HG03039 (cell line): ENCODE results near the gene RNGTT.
A peak's percentile ranks its signal among the peaks of the same experiment; 100 is the strongest.
"Not testable (repeated sequence)": the region's sequence is repeated elsewhere in the genome, so short reads cannot be mapped to it uniquely, and the experiment has no call there.

Source experiments
- ATAC-seq: cut with Tn5 transposase; IDR thresholded peaks from one replicate; pipeline ENCODE4 v1.9.1; 2021; ENCODE audit warnings: mild to moderate bottlenecking, moderate library complexity; ENCODE audit not compliant: unreplicated experiment

The RNGTT gene

DNA sequence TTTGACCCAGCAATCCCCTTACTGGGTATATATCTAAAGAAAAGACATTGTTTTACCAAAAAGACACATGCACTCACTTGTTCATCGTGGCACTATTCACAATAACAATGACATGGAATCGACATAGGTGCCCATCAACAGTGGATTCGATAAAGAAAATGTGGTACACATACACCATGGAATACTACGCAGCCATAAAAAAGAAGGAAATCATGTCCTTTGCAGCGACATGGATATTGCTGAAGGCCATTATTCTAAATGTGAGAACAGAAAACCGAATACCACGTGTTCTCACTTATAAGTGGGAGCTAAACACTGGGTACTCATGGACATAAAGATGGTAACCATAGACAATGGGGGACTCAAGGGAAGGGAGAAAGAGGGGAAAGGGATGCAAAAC lies 222.3 kb downstream of the RNGTT start:
- ATAC-seq: no peak

DNA sequence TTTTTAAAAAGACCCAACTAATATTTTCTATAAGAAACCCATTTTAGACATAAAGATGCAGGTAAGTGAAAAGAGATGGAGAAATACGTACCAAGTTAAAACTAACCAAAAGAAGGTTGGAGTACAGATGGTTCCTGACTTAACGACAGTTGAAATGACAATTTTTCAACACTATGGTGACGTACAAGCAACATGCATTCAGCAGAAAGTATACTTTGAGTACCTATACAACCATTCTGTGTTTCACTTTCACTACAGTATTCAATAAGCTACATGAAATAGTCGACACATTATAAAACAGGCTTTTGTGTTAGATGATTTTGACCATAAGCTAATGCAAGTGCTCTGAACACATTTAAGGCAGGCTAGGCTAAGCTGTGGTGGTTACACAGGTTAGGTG lies 228.9 kb downstream of the RNGTT start:
- ATAC-seq: no peak

DNA sequence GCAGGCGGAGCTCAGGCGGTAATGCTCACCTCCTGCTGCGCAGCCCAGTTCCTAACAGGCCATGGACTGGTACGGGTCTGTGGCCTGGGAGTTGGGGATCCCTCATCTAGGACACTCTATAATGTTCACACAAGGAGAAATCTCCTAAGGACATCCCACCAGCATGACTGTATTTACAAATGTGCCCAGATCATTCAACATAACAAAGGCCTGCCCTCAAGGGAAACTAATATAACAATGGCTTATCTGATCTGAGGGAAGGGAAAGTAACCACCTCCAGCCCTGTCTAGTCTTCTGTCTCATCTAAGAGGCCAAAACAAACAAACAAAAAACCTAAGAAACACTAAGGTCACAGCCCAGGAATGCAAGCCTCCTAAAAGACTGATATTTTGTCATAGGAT lies 232.8 kb downstream of the RNGTT start:
- ATAC-seq: no peak

DNA sequence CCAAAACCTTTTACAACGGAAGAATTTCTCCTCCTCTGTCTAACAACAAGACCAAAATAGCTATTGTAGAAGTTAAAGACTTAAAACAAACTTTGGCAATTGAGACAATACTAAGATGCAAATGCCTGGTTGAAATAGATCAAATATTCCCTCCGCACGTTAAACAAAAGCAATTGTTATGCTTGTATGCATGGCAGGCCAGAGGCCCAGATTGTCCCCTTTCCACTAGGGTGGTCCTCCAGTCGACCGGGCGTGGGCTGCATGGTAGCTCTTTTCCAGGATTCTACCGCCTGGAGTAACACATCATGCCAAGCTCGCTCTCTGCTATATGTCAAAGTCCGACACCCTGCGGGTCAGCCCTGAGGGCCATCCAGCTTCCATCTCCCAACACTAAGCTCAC lies 234.7 kb downstream of the RNGTT start:
- no peak for ATAC-seq

DNA sequence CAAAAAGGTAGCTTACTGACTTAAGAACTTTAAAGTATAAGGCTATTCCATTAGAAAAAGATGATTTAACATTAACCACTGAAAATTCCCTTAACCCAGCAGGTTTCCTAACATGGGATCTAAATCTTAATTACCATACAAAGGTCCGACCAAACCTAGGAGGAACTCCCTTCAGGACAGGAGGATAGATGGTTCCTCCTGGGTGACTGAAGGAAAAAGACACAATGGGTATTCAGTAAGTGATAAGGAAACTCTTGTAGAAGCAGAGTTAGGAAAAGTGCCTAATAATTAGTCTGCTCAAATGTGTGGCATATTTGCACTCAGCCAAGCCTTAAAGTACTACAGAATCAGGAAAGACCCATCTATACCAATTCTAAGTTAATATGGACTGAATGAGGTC lies 237.0 kb downstream of the RNGTT start:
- ATAC-seq: not testable (repeated sequence)

DNA sequence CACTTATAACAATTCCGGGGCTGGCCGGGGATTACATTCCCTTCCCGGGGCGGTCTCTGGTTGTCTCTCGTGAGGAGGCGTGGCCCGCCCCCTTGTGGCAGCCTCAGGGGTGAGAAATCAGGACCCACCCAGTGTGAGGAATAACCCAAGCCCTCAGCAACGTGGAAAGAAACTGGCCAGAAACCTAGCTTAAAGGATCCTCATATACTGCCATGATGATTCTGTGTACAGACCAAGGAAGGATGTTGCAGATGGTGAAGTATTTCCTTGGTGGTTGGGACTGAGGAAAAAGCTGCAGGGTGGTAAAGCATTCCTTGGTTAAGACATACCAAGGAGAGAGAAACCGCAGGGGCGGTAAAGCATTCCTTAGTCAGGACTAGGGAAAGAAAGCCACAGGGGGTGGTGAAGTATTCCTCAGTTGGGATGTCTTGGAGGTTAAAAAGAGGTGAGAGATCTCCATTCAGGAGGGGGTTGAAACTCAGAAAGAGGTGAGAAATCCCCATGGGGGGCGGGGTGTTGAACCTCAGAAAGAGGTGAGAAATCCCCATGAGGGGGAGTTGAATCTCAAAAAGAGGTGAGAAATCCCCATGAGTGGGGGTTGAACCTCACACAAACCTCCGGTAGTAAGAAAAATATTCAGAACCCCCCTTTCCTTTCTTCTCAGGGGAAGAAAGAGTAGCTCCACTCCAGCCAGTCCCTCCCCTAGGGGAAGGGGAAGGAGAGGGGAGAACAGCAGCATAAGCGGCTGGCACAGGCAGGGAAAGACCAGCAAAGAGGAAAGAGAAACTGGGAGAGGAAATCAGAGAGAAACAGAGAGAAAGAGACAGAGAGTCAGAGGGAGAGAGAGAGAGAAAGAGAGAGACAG lies 238.1 kb downstream of the RNGTT start:
- no peak for ATAC-seq

DNA sequence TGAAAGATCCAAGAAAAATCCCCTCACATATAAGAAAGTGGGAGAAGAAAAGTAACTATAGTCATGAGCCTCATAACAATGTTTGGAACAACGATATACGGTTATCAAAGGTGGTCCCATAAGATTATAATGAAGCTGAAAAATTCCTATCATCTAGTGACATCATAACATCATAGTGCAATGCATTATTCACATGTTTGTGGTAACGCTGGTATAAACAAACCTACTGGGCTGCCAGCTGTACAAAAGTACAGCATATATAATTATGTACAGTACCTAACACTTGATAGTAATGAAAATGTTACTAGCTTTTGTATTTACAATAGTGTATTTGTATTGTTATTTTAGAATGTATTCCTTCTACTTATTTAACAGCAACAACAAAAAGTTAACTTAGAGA lies 240.7 kb downstream of the RNGTT start:
- no peak for ATAC-seq

DNA sequence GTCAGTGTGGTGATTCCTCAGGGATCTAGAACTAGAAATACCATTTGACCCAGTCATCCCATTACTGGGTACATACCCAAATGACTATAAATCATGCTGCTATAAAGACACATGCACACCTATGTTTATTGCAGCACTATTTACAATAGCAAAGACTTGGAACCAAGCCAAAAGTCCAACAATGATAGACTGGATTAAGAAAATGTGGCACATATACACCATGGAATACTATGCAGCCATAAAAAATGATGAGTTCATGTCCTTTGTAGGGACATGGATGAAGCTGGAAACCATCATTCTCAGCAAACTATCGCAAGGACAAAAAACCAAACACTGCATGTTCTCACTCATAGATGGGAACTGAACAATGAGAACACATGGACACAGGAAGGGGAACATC lies 247.0 kb downstream of the RNGTT start:
- ATAC-seq: not testable (repeated sequence)

DNA sequence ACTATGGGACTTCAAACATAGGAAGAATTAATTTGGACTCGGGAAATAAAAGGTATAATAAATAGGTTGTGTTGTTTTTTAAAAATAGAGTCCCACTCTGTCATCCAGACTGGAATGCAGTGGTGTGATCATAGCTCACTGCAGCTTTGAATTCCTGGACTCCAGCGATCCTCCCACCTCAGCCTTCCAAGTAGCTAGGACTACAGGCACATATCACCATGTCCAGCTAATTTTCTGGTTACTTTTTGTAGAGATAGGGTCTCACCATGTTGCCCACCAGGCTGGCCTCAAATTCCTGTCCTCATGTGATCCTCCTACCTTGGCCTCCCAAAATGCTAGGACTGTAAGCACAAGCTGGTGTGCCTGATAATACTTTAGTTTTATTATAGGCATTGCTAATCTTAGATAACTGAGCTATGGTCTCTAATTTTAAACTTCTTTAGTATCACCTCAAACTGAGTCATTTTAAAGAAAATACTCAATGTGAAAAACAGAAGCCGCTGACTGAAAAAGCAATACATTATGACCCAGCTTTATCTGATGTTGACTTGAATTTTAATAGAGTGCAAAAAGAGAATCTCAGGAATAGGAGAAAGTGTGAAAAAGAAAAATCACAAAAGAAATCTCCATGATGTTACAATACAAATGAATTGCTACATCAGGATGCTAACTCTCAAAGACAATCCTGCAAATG lies 251.0 kb downstream of the RNGTT start:
- ATAC-seq: no peak

DNA sequence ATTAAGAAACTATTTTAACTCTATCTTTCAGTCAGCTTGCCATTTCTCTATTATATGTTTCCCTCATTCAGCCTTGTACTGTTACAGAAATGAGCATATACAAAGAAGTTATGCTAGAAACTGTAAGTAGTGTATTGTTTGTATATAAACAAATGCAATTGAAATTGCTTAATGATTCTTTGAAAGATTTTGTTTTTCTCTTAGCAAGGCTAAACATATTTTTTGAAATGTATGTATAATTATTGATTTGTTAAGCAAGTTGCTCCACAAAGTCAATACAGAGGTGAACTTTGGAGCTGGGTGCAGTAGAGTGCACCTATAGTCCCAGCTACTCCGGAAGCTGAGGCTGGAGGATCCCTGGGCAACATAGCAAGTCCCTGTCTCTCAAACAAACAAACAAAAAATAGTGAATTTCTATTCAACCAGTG lies 253.6 kb downstream of the RNGTT start:
- no peak for ATAC-seq

DNA sequence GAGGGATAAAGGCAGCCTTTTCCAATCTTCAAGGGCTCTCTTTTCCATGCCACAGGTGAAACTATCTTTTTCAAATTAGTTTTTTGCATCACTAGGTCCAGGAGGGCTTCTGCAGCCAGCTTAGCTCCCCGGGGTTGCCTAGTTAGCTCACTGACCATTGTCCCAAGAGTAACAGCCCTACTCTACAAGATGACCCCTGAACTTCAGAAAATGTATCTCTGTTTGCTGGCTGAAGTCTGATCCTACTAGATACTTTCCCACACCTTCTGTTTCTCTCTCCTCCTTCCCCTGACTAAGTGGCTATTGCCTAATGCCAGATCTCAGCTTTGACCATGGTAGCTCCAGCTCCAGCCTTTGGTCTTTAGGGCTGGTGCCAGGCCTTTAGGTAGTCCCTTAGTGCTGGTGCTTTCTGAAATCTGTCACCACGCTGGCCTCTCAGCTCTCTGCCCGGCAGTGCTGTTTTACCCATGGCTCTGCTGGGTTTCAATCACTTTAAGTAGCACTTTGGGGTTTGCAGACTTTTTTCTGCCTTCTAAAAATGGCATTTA lies 255.1 kb downstream of the RNGTT start:
- no peak for ATAC-seq

DNA sequence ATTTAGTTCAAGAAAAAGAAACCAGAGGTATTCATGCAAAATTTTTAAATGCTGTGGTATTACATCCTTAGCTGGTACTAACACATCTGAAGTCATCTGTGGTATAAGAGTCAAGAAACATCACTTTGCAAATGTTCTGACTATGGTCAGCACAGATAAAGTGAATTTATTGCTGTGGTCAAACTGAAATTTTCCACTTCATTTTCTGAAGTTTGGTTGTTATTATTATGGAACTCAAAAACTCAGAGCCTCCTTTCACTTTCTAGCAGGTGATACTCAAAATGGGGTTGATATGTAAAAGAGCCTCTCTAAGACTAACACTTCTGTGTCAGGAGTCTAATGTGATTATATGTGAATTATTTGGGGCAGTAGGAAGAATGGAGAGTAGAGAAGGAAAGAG lies 257.8 kb downstream of the RNGTT start:
- peak; percentile 83 for ATAC-seq

DNA sequence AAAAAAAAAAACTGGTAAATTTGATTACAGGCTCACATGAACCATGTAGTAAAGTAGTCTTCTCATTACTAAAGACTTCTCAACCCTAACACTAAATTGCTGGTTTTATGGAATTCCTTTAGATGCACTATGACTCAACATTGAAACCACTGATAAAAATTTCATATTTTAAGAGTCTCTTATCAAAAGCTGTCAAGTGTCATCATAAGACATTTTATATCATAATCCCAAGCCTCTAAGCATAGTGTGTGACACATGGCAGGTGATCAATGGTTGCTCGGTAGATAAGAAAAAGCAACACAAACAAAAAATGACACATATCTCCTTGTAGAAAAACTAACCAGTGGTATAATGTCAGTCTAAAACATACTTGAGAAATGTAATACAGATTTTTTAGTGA lies 258.4 kb downstream of the RNGTT start:
- no peak for ATAC-seq

DNA sequence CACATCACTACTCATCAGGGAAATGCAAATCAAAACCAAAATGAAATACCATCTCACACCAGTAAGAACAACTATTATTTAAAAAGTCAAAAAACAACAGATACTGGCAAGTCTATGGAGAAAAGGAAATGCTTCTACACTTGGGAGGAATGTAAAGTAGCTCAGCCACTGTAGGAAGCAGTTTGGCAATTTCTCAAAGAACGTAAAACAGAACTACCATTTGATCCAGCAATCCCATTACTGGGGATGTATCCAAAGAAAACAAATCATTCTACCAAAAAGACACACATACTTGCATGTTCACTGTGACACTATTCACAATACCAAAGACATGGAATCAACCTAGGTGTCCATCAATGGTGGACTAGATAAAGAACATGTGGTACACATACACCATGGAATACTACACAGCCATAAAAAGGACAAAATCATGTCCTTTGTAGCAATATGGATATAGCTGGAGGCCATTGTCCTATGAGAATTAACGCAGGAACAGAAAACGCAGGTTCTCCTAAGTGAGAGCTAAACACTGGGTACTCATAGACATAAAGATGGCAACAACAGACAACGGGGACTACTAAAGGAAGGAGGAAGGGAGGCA lies 260.4 kb downstream of the RNGTT start:
- ATAC-seq: no peak

DNA sequence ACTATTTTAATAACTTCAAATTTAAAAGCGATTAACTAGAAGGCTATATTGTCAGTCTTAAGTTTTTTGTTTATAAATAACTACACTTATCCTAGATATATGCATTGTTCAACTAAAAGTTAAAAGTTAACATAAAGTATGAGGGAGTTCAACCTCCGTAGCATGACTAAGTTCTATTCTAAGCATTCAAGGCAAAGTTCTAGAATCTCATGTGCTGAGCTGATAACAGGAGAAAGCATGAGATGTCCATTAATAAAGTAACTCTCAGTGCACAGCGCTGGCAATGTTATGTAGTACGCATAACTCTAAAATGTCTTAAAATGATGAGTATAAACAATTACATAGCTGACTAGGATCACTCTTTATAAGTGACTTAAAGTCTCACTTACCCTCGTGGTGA lies 264.8 kb downstream of the RNGTT start:
- ATAC-seq: no peak

DNA sequence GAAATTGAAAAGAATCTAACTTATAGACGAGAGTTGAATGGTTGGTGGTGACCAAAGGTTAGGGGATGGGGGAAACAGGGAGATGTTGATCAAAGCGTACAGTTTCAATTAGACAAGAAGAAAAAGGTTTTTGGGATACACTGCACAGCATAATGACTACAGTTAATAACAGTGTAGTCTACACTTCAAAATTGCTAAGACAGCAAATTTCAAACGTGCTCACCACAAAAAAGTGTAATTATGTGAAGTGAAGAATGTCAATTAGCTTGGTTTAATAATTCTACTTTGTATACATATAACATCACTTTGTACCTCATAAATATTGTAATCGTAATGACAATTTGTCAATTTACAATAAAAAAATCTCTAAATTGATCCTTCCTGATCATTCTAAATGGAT lies 267.5 kb downstream of the RNGTT start:
- ATAC-seq: no peak

DNA sequence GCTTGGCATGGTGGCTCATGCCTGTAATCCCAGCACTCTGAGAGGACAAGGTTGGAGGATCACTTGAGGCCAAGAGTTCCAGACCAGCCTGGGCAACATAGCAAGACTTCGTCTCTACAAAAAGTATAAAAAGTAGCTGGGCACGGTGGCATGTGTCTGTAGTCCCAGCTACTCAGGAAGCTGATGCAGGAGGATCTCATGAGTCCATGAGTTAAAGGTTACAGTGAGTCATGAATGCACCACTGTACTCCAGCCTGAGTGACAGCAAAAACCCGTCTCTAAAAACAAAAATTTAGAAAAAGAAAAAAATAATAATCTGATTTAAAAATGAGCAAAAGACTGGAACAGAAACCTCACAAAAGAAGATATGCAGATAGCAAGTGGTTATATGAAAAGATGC lies 279.7 kb downstream of the RNGTT start:
- no peak for ATAC-seq

DNA sequence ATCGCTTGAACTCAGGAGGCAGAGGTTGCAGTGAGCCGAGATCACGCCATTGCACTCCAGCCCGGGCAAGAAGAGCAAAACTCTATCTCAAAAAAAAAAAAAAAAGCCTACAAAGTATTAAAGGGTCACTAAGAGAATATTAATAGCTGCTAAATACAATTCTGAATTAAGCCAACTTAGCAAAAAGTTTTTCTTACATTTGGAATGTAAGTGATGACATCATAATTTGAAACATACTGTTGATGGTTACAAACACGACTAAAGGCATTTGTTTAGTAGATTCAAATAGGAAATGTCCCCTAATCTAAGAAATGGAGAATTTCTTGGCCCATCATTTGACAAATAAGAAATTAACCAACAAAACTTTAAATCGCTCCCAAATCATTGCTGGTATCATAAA lies 282.8 kb downstream of the RNGTT start:
- ATAC-seq: no peak

DNA sequence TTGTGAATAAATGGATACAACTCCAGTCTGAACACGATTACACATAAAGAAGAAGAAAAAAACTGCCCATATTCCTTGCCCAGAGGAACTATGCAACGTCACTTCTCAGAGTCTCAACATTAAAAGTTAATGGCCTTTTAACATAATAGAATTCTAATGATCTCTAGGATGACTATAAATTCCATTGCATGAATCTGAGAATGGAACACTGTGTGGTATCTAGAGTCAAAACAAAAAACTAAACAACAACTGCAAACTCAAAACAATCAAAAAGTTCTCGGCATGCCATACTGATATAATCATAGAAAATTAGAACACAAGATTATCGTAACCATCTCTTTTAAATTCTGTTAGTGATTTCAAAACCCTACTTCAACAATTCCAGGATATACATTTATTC lies 283.6 kb downstream of the RNGTT start:
- ATAC-seq: no peak

DNA sequence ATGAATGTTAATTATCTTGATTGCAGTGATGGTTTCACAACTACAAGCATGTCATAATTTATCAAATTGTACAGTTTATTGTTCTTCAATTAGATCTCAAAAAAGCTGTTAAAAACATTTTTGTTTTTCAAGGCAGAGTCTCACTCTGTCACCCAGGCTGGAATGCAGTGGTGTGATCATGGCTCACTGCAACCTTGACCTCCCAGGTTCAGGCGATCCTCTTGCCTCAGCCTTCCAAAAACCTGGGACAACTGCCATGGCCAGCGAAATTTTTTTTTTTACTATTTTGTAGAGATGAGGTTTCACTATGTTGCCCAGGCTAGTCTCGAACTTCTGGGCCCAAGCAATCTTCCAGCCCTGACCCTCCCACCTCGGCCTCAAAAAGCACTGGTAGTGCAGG lies 286.1 kb downstream of the RNGTT start:
- no peak for ATAC-seq

DNA sequence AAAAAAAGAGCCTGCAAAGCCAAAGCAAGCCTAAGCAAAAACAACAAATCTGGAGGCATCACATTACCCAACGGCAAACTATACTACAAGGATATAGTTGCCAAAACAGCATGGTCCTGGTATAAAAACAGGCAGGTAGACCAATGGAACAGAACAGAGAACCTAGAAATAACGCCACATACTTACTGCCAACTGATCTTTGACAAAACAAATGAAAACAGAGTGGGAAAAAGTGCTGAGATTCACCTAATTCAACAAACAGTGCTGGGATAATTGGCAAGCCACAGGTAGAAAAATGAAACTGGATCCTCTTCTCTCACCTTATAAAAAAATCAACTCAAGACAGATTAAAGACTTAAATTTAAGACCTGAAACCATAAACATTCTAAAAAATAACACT lies 291.8 kb downstream of the RNGTT start:
- ATAC-seq: no peak

DNA sequence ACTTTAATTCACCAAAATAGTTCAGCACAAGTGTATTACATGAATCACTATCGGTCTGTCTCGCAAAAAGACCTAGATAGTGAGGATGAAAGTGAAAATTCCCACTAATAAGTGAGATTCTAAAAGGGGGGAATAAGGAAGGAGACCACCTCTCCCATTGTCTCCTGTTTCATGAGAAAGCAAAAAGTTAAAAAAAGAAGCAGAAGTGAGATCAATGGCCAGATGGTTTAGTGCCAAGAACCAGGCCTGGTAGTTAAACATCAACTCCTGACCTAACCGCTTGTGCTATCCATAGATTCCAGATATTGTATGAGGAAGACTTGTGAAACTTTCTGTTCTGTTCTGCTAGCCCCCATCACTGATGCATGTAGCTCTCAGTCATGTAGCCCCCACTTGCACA lies 293.0 kb downstream of the RNGTT start:
- no peak for ATAC-seq
